Stimulated activated naive CD4-positive, alpha-beta T cell (primary cell): ENCODE results near the gene PRDM11.
A peak's percentile ranks its signal among the peaks of the same experiment; 100 is the strongest.
"Not testable (repeated sequence)": the region's sequence is repeated elsewhere in the genome, so short reads cannot be mapped to it uniquely, and the experiment has no call there.

Experiments used
- DNase-seq, 6 experiments: peaks; one replicate each; lab custom pipeline; 2025; lab: John Stamatoyannopoulos, UW

The PRDM11 gene

DNA sequence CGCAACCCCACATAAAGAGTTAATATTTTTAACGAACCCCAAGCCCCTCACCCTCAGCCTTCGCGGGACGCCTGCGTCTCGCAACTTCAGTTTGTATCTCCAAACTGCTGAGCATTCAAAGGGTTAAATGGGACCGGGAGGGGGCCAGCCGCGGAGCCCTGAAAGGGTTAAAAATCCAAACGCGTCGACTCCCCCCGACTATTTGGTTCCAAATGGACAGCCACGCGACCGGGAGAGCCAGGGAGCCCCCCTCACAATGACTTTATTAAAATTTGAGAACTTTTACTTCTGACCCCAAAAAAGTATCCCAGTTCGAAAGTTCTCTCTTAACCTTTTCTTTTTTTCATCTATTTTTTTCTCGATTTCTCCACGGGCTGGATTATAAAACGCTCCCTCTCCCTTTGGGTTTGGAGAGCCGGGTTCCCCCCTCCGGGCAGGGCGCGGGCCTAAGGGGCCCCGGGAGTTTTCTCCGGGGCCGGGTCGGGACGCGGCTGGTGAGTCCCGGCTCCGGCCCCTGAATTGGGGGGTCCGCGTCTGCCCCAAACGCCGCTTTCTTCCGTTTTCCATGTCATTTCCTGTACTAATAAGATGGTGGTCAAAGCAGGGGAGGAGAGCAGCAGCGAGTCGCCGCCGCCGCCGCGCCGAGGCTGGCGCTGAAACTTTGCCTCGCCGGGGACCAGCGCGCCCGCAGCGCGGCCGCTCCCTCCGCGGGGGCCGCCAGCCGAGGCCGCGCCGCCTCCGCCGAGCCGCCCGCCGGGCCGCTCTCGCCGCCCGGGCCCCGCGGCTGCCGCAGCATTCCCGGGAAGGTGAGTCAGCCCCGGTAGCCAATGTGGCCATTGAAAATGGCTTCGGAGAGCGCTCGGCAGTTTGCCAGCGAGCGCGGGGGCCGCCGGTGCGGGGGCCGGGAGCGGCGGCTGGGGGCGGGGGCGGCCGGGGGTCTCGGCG, at the start of gene PRDM11:
Gene PRDM11, plus strand, starts transcription at position 568 of the 945 bp plus-strand sequence. CDS start 35,128 bp downstream, outside the sequence.
- peak in 4 of 6 experiments; percentile 40 to 53 (median 49) for DNase-seq

DNA sequence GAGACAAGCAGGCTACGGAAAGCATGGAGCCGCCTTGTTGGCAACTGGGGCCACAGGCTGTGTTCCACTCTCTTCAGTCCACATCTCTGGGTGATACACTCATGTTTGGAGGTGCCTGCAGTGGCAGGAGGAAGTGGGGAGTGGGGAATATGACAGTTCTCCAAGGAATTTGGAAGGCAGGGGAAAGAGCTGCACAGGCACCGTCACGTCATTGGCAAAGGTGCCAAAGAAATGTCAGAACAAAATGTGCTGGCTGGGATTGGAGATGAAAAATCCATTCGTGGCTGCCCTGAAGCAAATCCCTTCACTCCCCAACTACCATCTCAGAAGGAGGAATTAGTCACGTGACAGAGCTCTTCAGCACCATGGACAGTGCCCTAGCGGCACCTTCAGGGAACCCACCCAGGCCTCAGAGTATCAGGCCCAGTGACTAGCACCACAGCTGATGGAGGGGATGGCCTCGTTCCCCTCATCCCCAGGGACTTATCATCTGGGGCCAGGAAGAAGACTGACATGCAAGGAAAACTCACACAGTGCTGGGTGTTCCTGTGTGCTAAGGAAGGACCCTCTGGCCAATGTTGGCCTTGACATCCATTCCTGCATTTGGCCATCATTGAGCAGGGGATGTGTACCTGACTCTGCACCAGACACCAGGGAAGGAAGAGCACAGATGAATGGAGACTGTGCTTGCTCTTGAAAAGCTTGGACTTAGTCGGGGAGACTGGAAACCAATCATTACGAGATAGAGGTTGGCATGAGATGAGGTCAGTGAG, 48.5 kb upstream of the PRDM11 start:
- DNase-seq, result peak in 4 of 6 experiments; percentile 7 to 23 (median 16)

- no peak for DNase-seq
Observed at GRCh38 chr11:45098929-45099328, 47.5 kb upstream of the PRDM11 start.

DNA sequence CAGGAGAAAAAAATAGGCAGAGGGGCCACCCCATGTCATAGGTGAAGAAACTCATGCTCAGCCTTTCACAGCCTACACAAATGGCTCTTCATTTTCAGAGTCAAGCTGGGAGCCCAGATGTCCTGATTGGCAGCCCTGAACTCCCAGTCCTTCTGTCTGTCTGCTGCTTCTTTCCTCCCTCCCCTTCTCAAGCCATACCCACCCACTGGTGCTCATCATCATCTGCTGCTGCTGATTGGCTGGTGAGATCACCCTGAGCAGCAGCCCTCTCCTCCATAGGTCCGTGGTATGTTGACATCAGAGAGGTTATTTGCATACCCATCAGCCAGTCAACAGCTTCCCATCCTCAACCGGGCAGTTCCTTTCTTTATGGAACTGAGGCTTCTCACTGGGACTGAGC, 46.1 kb upstream of the PRDM11 start:
- DNase-seq, result no peak

DNA sequence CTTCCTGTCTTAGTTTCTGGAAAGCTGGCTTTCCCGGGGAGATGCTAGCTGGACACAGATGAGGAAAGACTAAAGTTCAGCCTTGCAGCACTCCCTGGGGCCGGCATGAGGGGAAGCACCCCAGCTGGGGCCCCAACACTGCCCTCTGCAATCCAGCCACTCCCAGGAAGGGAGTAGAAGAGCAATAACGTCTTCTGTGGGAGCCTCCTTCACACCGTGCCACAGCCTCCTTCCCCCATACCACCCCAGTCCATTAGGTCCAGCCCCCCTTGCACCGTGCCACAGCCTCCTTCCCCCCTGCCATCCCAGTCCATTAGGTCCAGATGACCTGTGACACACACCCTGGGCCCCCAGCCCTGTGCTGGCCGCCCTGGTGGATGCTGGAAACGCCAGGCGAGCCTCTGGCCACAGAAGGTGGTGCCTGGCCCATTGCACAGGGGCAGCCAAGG, 44.1 kb upstream of the PRDM11 start:
- DNase-seq, result no peak

- peak; percentile 24 to 74 (median 32) for DNase-seq
Observed at GRCh38 chr11:45102810-45103621, 43.4 kb upstream of the PRDM11 start.

- DNase-seq, result no peak
Observed at GRCh38 chr11:45104006-45104789, 42.2 kb upstream of the PRDM11 start.

- DNase-seq, result no peak
Observed at GRCh38 chr11:45104790-45105084, 41.7 kb upstream of the PRDM11 start.

- peak in 5 of 6 experiments; percentile 38 to 55 (median 46) for DNase-seq
Observed at GRCh38 chr11:45105233-45105983, 41.0 kb upstream of the PRDM11 start.

- DNase-seq, result no peak
Observed at GRCh38 chr11:45105984-45106375, 40.5 kb upstream of the PRDM11 start.

- no peak for DNase-seq
Observed at GRCh38 chr11:45106440-45106839, 40.0 kb upstream of the PRDM11 start.

DNA sequence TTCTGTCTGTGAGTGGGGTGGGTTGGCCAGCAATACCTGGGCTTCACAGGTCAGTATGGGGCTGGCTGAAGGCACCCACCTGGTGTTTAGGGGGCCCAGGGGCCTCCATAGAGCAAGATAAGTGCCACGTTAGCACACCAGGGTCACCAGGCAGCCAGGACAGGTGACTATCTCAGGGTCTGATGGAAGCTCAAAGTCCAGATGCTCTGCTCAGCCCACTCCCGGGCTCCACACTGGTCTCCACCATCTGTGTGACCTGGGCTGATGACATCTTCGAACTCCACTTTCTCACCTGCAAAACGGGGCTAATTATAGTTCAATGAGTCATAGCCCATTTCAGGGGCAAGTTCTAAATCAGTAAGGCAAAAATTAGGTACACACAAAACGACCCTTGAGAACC, 39.4 kb upstream of the PRDM11 start:
- no peak for DNase-seq

DNA sequence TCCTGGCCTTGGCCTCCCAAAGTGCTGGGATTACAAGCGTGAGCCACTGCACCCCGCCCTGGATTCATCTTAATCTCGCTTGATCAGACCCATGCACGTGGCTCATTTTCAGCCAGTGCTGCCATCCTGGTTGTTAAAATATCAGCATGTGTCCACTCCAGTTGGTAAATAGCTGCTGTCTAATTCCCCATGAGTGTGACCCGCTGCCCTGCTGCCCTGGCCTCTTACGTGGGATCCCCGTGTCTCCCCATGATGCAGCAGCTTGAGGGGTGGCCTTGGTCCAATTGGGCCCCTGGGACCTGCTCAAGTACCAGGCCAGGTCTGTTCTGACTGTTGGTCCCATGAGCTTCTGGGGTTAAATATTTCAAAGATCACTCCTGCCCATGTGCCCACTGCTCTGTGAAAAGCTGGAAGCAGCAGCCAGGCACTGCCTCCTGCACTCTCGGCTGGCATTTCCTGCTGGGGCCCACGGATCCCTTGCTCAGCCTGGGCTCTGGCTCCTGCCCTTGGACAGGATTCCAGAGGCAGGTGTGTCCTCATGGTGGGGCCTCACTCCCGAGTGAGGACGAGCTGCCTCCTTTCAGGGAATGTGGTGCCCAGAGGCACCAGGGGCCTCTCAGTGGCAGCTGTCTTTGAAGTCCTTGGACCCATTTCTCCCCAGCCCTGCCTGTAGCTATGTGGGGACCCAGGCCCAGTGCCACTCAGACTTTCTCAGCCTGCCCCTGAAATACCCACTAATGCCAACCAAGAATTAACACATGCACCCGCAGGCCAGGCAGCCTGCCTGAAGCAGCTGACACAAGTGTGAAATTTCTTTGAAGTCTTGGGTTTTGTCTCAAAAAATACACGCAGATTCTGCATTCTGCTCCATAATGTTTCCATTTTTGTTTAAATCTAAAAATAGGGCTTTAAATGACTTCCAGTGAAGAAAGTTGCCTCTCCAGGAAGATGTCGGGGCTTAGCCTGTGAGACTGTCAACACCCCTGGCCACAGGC, 38.1 kb upstream of the PRDM11 start:
- no peak for DNase-seq

DNA sequence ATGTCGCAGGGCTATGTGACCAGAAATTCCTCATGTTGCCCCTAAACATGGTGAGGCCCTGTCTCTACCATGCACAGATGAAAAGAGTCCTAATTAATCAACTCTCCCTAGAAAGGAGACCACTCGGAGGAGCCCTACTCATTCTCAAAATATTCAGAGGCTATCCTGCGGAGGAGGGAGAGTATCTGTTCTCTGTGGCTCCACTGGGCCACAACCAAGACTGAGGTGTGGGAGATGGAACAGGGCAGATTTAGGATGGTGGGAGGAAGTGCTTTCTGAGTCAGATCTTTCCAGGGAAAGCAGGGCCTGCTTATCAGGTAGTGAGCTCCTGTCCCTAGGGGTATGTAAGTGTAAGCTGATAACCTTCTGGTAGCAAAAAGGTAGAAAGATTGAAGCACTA, 37.0 kb upstream of the PRDM11 start:
- DNase-seq, result no peak

- peak in 5 of 6 experiments; percentile 6 to 75 (median 42) for DNase-seq
Observed at GRCh38 chr11:45110562-45110961, 35.9 kb upstream of the PRDM11 start.

DNA sequence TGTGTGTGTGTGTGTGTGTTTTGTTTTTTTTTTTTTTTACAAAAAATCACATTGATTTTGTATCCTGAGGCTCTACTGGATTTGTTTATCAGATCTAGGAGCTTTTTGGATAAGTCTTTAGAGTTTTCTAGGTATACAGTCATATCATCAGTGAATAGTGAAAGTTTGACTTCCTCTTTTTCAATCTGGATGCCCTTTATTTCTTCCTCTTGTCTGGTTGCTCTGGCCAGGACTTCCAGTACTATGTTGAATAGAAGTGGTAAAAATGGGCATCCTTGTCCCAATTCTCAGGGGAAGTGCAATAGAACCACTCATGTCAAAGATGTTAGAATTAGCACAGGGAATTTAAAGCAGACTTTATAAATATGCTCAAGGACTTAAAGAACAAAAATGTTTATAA, 32.6 kb upstream of the PRDM11 start:
- DNase-seq, result no peak

DNA sequence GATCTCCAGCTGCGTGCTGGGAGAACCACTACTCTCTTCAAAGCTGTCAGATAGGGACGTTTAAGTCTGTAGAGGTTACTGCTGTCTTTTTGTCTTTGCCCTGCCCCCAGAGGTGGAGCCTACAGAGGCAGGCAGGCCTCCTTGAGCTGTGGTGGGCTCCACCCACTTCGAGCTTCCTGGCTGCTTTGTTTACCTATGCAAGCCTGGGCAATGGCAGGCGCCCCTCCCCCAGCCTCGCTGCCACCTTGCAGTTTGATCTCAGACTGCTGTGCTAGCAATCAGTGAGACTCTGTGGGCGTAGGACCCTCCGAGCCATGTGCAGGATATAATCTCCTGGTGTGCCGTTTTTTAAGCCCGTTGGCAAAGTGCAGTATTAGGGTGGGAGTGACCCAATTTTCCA, 18.6 kb upstream of the PRDM11 start:
- not testable (repeated sequence) for DNase-seq

DNA sequence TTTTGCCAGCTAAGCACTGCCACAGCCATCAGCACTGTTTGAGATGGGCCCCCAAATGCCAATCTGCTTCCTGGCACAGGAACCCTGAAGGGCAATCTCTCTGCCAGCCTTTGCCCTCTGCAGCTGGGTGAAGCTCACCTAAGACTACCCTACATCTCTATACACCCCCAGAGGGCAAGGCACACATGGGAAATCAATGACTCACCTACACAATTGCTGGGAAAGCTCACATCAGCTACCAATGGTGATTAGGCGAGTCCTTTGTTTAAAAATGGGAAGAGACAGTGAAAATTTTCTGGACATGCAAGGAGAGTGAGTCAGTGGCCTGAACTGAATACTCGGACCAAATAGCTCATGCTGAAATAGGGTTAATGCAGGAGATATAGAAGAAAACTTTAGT, 12.6 kb upstream of the PRDM11 start:
- no peak for DNase-seq

- DNase-seq, result no peak
Observed at GRCh38 chr11:45141171-45141570, 5.3 kb upstream of the PRDM11 start.
